Iris pigment epithelial cell (primary cell): ENCODE results near the gene MTERF2.
A peak's percentile ranks its signal among the peaks of the same experiment; 100 is the strongest.

Source experiments
- DNase-seq: peaks from one replicate; pipeline ENCODE4 v3.0.0-alpha.2; 2011; ENCODE audit warnings: low read depth

MTERF2 gene

DNA sequence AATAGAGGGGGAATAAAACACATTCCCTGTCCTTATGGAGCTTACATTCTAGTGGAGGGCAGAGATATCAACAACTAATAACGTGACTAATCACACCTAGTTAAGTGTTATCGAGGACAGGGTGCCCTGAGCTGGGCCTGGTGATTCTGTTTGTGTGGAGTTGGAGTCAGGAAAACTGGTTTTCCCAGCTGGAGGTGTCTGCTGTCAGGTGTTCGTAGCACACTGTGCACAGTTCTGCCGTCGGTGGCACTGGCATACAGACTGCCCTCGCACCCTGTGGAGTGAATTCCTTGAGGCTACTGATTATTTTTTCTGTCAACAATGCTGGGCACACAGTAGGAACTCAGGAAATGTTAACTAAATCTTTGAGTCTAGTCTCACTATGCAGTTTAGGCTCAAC, 900 bp upstream of the MTERF2 start:
- DNase-seq, result no peak

GRCh38 chr12:106986135-106986534, 811 bp downstream of the MTERF2 start:
- no peak for DNase-seq

DNA sequence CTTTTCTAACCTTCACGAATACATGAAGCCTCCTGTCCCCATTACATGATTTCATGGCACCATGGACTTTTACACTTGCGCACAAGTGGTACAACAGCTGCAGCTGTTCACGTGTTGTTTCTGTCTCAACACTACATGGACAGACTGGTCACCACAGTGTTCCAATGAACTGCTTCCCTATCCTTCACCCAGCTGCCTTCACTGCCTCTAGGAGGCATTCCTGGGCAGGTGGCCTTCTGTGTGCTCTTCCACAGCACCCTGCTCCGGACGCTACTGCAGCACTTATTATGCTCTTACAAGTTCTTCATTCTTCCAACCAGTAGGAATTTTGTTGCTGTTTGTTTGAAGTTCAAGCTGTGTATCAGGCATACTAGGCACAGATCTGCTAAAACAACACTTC, 1.5 kb downstream of the MTERF2 start:
- no peak for DNase-seq

DNA sequence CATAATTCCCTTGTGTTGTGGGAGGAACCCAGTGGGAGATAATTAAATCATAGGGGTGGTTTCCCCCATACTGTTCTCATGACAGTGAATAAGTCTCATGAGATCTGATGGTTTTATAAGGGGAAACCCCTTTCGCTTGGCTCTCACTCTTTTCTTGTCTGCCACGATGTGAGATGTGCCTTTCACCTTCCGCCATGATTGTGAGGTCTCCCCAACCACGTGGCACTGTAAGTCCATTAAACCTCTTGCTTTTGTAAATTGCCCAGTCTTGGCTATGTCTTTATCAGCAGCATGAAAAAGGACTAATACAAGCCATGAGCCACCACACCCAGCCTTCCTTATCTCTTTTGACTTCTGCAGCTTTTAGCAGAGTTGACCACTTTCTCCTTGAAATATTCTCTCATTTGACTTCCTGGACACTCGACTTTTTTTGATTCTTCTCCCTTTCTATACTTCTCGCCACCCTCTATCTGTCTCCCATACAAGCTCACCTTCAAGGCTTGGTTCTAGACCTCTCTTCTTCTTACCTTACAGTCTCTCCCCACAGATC, 2.3 kb downstream of the MTERF2 start:
- DNase-seq, result no peak

DNA sequence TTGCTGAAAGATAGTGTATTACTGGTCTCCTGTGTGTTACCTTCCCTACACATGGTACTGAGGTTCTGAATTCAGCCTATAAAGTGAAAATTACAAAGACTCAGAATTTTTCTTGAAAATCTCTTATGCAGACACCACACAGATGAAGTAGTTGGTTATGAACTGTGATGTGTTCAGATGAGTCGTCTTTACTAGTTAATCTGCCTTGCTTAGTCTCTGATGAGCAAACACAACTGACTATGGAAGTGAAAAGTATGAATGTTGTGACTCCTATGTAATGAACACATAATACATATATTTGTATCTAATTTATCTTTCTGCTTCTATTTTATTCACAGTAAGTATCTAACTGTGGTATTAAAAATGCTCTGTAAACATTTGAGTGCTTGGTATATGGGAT, 4.7 kb downstream of the MTERF2 start:
- DNase-seq, result peak; percentile 37

- DNase-seq, result peak; percentile 48
Measured at GRCh38 chr12:106981788-106982187, 5.2 kb downstream of the MTERF2 start.

DNA sequence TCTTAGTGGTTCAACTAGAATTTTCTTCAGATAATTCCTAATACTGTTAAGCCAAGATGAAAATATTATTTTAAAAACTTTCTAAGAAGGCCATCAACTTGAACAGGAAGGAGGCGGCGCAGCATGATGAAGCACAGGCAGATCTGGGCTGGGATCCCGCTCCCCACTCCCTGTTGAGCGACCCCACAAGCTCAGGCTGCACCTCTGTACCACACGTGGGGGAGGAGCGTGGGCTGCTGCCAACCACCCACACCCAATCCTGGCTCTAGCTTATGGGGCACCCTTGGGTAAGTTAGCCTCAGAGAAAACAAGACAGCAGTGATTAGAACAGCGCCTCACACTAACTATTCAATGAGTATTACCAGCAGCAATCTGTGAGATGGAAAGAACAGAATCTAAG, 6.0 kb downstream of the MTERF2 start:
- peak; percentile 32 for DNase-seq

GRCh38 chr12:106978035-106978800, 8.7 kb downstream of the MTERF2 start:
- no peak for DNase-seq

DNA sequence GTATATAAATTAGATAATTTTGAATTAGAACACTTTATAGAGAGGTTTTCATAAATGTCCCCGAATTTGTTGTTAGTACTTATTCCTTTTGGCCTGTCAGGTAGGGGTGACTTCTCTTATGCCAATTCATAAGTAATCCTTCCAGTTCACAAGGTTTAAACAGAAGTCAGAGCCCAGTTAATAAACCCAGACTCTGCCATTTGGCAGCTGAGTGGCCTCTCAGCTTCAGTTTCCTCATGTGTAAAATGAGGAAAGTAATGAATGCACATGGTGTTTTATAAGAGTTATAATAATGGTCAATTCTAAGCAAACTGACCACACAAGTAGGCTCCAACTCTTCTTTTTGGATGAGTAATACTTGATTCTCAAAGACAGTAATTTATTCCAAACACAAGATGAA, 10.3 kb downstream of the MTERF2 start:
- no peak for DNase-seq

GRCh38 chr12:106975993-106976658, 10.8 kb downstream of the MTERF2 start:
- peak; percentile 86 for DNase-seq

GRCh38 chr12:106975098-106975497, 11.8 kb downstream of the MTERF2 start:
- DNase-seq, result no peak

DNA sequence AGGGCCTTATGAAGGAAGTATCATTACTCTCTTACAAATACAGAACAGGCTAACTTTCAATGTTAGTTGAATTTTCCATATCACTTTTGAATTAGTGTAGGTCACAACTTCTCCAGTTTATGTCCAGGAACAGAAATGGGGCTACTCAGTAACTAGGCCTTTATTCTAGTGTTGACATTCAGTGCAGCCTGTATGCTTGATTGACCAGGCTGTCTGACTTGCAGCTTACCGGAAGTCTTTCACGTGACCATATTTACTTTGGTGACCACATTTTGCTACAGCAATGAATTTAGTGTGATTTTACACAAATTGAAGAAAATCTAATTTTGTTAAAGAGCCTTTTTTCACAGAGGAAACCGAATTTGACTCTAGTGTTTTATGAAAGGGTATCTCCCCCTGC, 12.4 kb downstream of the MTERF2 start:
- no peak for DNase-seq

GRCh38 chr12:106973545-106973944, 13.4 kb downstream of the MTERF2 start:
- no peak for DNase-seq

- no peak for DNase-seq
Measured at GRCh38 chr12:106971065-106971464, 15.9 kb downstream of the MTERF2 start.

DNA sequence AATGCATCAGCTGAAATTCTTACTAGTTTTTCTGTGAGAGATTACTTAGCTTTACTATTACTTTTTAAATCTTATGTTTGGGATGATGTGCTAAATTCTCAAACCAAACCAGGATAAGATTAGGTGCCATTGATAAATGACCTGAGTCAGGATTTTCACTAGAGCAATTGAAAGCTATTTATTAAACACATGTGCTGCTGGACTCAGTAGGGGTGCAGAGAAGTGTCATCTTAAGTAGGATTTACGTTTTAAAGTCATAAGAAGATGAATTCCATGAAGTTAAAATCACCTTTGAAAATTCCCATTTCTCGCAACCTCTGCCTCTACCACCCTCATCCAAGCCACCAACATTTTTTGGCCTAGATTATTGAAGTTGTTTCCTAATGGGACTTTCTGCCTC, 22.4 kb downstream of the MTERF2 start:
- DNase-seq, result no peak

DNA sequence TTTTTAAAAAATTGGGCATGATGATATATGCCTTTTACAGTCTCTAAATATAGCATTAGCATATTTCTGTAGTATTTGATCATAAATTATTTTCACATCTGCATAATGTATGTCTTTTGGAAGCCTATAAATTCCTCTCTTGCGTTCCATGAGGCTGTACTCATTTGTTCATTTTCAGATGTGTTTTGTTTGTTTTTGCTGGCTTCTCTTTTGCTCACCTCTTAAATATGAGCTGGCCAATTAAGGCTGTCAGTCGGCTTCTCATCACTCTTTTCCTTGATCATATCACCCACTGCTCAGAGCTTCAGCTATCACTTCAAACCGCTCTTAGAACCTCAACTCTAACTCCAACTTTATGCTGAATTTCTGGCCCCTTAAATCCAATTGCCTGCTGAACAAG, 24.7 kb downstream of the MTERF2 start:
- DNase-seq, result no peak

DNA sequence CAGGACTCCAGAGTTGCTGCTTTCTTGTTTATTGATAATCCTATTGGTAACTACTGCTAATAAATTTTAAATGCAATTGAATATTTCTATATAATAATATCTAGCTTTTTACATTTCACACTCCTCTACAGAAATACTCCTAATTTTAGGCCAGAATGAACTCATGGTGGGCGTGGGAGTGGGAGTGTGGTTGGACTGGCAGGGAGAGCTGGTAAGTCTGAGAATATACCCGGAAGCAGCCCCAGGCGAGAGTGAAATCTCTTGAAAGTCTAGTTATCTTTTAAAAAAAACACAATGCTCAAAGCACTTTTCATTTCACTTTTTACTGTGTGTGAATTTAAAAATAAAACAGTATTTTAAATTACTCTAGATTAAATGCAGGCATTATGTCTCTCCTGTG, 26.5 kb downstream of the MTERF2 start:
- DNase-seq, result no peak

DNA sequence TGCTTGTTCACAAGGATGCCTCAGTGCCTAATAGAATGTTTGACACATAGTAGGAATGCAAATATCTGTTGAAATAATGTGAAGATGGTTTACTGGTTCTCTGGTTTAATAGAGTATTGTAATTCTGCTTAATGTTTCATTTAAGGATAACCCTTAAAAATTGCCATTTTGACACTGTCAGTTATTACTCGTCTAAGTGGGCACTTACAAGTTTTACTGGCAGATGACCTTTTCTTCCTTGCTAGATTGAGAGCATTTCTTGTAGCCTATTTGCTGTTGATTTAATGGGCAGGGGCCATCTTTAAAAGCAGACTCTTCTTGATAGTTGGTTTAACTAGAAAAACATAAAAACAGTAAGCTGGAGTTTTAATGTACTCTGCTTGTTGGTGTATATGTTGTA, 29.4 kb downstream of the MTERF2 start:
- DNase-seq, result no peak

DNA sequence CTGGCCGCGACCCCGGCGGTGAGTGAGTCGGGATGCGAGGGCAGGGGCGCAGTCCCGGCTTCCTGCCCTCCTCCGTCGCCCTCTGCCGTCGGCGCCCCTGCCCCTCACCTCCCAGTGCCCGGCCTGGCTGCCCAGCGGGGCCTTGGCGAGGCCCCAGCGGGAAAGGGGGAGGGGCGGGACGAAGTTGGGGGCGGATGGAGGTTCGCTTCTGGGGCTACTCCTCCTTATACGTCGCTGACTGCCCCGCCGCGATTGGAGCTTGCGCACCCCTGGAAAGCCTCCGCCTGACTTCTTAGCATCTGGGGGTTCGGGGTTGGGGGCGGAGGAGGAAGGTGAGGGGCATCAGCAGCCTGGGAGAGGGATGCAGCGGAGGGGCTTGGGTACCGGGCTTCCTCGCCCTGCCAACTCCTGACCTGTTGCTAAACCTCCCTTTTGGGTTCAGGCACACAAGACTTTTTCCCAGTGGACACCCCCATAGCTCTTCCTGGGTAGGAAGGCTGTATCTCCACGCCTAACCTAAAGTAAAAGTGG, 30.8 kb downstream of the MTERF2 start:
- peak; percentile 81 for DNase-seq

DNA sequence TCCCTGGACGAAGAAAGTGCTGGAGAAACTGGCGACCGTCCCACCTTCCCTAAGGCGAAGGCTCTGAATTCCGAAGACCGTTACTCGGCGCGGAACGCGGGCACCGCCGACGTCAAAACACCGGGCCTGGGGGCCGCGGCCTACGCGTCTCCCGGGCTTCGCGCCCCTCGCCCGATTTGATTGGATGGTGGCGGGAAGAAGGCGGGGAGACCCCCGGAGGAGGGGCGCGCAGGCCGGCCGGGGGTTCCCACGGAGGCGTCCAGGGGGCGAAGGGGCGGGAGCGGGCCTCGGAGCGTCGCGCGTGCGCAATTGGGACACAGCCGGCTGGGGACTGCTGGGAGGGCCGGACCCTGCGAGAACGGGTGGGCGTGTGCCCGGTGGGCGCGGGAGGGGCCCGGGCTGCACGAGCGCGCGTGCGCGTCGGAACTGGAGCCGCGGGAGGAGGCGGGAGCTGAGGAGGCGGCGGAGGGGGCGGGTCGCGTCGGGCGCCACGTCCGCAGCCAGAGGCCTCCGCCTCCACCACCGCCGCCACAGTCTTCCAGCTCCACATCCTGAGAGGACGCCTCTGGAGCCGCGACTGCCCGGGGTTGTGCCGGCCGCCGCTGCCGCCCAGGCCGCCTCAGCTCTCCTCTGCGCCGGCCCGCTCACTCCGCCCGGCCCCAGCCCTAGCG, 31.4 kb downstream of the MTERF2 start, which contains the start of gene TMEM263:
Gene TMEM263 (plus strand): TSS at position 531 of the 671 bp plus-strand sequence. CDS start 11,210 bp downstream, outside the sequence.
- DNase-seq, result peak; percentile 95

- DNase-seq, result peak; percentile 48
Measured at GRCh38 chr12:106954462-106955376, 32.2 kb downstream of the MTERF2 start.
